Middle frontal gyrus (tissue), 1 donor: ENCODE measurements around the gene VIPR1.

Experiments
- DNase-seq: peaks from one replicate; pipeline ENCODE4 v3.0.0-alpha.2; 2015; ENCODE audit warnings: low spot score; ENCODE audit errors: extremely low spot score

VIPR1 gene

DNA sequence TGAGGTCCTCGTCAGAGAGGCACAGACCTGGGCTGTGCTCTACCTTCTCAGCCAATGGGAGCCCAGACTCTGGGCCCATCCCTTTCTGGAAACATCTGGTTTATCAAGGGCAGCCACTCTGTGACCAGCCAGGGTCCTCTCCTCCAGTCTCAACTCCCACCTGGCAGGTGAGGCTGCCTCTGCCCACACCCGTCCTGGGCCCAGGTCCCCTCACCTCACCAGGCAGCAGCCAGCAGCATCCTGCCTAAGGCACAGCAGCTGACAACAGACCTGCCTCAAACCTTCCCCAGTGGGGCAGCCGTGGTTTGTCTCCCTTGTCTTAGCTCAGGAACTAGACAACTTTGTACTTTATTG, 8.7 kb upstream of the VIPR1 start:
- no peak for DNase-seq

DNA sequence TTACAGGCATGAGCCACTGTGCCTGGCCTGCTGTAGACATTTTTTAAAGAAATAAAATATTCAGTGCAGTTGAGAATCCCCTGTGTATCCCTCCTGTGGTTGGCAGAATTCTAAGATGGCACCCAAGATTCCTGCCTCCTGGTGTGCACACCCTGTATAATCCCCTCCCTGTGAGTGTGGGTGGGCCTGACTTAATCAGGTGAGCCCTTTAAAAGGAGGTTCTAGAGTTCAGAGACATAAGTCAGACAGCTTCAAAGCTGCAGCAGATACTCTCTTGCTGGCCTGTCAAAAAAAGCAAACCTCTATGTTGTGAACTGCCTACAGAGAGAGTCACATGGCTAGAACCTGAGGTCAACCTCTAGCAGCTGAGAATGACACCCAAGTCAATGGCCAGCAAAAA, 7.0 kb upstream of the VIPR1 start:
- DNase-seq, result no peak

GRCh38 chr3:42497009-42497731, 5.3 kb upstream of the VIPR1 start:
- DNase-seq, result no peak

- no peak for DNase-seq
These were observed 4.4 kb upstream of the VIPR1 start for GRCh38 chr3:42498034-42498433.

DNA sequence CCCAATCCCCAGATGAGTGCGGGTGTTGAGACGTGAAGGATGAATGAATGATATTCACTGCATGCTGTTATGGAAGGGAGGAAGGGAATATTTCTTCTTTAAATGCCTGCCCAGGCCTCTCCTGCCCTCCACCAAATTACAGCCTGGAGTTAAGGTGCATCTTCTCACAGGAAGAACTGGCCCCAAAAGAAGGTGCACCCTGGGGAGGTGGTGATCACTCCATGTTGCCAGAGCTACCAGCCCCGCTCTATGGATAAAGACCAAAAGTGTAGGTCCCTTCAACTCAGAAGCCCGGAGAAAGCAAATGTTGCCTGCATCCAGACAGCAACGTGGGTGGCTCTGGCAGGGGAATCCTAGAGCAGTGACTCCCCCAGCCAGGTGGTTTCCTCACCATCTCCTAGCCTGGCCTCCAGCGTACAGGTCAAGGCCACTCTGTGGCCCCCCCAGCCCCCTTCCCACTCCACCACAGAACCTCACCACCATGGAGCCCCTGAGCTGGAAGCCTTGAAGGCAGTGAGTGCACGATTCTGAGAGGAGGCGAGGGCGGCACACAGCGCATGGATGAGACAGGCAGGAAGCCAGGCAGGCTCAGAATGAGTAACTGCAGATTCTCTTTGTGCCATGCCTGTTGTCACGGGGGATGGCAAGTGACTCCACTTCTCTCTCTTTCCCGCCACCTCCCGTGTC, 3.5 kb upstream of the VIPR1 start:
- peak; percentile 66 for DNase-seq

- DNase-seq, result no peak
These were observed 3.0 kb upstream of the VIPR1 start for GRCh38 chr3:42499478-42499871.

DNA sequence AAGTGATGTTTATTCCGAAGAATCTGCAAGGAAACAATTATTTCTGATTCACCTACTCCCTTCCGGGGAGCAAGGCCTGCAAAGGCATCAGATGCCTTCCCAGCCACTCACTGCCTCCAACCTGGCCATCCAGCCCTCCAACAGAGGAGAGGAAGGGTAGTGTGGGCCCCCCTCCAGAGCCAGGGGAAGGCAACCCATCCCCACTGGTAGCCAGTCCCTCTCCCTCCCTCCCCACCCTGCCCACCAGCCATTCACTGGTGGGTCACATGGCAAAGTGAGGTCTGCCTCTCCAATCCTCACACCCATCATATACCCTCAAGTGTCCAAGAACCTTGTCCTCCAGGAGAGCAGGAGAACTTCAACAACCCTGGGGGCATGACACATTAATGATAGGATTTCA, 2.4 kb upstream of the VIPR1 start:
- DNase-seq, result no peak

- DNase-seq, result no peak
These were observed 1.5 kb upstream of the VIPR1 start for GRCh38 chr3:42500909-42501308.

DNA sequence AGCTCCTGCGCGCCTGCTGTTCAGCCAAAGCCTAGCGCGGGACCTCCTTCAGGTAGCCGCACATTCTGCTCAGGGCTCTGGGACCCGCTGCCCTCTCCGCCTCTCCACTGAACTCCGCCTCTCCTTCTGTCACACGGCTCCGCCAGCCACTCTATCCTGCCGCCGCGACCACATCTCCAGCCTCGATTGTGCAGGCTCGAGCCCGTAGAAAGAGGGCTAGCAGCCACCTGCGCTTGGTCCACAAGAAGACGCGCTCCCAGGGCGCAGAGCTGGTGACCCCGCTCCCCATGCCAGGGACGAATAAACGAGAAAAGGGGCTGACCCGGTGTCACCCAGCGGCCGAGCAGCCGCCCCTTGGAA, 1.1 kb upstream of the VIPR1 start:
- DNase-seq, result no peak

DNA sequence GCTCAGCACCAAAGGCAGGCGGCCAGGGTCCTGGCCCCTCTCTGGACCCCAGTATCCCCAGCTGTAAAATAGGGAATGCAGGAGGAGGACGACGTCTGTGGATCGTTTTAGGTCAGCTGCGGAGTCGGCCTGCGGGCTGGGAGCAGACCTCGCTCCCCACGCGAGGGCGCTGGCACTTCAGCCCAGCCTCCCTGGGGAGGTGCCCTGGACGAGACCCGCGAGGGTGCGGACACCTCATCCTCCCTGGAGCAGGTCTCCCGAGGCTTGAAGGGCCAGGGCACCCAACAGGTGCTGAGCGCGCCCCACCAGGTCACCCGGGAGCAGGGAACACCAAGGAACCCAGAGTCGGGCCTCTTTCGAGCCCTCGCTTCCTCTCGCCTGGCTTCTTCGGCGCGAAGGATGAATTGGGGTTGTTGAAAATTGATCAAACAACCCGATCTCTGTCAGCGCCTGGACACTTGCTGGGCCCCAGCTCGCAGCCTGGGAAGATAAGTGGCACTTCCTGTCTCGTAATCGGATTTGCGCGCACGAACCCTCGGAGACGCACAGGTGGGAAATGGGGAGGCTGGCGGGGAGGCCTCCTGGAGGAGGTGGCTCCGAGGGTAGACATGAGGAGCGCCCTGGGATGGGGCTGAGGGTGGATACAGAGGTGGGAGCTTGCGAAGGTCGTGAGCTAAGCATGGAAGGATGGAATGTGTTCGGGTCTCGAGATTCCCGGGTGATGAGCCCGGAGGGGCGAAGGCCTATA, 588 bp upstream of the VIPR1 start:
- DNase-seq, result no peak

GRCh38 chr3:42503251-42503924, 945 bp downstream of the VIPR1 start:
- no peak for DNase-seq

GRCh38 chr3:42503957-42504333, 1.5 kb downstream of the VIPR1 start:
- DNase-seq, result no peak

DNA sequence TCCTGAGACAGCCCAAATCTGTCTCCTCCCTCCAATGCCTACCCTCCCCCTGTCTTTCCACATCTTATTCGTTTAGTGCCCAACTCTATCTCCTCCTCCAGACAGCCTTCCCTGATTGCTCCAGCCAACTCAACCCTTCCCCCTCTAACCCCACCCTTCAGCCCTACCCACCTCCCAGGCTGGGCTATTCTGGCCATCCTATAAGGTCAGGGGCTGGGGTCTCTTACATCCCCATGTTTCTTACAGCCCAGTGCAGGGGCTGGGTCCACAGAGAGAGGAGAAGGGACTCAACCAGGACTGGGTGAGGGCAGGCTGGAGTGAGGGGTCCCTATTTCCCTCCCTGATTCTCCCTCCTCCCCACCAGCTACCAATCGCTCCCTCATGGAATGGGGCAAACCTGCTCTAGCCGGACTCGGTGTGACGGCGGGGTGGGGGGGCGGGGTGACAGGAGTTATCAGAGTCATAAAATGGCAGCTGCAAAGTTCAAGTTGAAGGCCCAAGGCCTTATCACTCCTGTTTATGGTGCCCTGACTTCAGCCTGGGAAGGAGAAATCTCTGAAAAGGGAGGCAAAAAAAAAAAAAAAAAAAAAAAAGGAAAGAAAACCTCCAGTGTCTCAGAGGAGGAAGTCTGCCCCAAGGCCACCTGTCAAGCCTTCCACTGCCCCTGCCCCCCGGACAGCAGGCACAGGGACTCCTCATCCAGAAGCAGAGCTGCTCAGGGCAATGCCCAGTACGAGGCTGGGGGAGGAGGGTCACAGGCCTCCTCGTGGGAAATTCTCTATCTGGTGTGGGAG, 2.1 kb downstream of the VIPR1 start:
- DNase-seq, result no peak

GRCh38 chr3:42505128-42505848, 2.8 kb downstream of the VIPR1 start:
- no peak for DNase-seq

- no peak for DNase-seq
These were observed 3.5 kb downstream of the VIPR1 start for GRCh38 chr3:42505849-42506410.

GRCh38 chr3:42507252-42507651, 4.8 kb downstream of the VIPR1 start:
- no peak for DNase-seq

- DNase-seq, result no peak
These were observed 5.4 kb downstream of the VIPR1 start for GRCh38 chr3:42507761-42508335.

DNA sequence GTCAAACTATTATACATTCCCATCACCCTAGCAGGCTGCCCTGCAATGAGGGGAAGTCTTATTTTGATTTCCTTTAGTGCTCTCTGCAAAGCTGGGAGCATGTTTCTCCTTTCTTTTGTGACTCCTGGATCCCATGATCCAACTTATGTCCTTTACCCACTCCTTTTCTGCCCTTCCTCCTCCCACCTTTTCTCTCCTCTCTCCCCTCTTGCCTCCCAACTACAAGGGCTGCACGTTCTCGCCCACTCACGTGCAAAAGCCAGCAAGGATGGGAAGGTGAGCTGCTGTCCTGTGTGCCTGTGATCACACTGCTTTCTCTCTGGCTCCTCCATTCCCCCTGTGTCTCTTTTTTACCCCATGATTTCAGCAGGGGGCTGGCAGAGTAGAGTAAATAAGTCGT, 6.1 kb downstream of the VIPR1 start:
- no peak for DNase-seq

DNA sequence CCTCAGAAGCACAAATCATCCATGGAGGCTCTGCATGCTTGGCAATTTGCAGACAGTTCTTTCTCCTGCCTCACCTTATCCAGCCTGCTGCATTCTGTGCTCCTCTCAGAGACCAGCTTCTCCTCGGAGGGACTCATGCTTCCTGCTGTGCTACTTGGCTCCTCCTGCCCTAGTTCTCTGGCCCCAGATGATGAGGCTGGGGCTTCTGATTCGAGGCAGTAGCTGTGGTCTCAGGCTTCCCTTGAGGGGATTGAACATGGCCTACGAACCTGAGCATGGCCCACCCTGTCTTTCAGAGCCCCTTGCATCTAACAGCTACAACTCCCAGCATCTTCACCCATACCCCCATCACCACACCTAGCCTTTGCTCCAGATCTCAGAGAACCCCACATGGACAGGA, 6.7 kb downstream of the VIPR1 start:
- DNase-seq, result no peak

- DNase-seq, result no peak
These were observed 7.9 kb downstream of the VIPR1 start for GRCh38 chr3:42510325-42510724.
